ENCODE measurements around the gene BRME1.
"Not testable (repeated sequence)": the region's sequence is repeated elsewhere in the genome, so short reads cannot be mapped to it uniquely, and the experiment has no call there.

Gene BRME1

DNA sequence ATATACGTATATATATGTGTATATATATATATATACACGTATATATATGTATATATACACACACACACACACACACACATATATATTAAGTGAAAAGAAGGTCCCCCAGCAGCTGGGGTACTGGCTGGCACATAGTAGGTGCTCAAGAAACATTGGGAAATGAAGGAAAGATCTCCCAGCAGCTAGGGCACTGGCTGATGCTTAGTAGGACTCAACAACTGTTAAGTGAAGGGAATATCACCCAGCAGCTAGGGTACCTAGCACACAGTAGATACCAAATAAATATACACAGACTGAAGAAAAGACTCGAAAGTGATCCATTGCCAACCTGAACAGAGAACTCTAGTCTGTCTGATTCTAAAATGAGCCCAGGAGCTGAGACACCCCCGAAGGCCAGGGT lies 20.1 kb upstream of the BRME1 start:
- Histone ChIP-seq H4K20me1 (ENCODE audit: low read depth, low read length) (no peaks in the 10 kb centered on the region), H3K9me2 (replicated peaks; ENCODE audit: insufficient read depth, low read length) (no peaks in the 10 kb centered on the region), H3F3A (ENCODE audit: insufficient read depth) (no peaks in the 10 kb centered on the region), H3K36me3 (ENCODE audit: low read length) (peaks cover 4% of the 10 kb centered on the region), H3K79me2 (ENCODE audit: insufficient read depth, low read length) (no peaks in the 10 kb centered on the region), H3K4me2 (ENCODE audit: low read depth, low read length, poor library complexity, severe bottlenecking) (no peak overlapping the region), H2AFZ (ENCODE audit: low read depth, low read length, severe bottlenecking) (no peak overlapping the region), H3K27me3 (ENCODE audit: low read length) (no peaks in the 10 kb centered on the region), H3K27ac (ENCODE audit: low read depth, low read length) (no peak overlapping the region), H3K4me3 (ENCODE audit: insufficient read depth, low read length, poor library complexity, severe bottlenecking) (no peak overlapping the region), H3K9me3 (ENCODE audit: insufficient read depth, low read length) (no peaks in the 10 kb centered on the region), H3K9ac (ENCODE audit: low read length) (no peak overlapping the region)
- TF ChIP-seq, protein P1, sequence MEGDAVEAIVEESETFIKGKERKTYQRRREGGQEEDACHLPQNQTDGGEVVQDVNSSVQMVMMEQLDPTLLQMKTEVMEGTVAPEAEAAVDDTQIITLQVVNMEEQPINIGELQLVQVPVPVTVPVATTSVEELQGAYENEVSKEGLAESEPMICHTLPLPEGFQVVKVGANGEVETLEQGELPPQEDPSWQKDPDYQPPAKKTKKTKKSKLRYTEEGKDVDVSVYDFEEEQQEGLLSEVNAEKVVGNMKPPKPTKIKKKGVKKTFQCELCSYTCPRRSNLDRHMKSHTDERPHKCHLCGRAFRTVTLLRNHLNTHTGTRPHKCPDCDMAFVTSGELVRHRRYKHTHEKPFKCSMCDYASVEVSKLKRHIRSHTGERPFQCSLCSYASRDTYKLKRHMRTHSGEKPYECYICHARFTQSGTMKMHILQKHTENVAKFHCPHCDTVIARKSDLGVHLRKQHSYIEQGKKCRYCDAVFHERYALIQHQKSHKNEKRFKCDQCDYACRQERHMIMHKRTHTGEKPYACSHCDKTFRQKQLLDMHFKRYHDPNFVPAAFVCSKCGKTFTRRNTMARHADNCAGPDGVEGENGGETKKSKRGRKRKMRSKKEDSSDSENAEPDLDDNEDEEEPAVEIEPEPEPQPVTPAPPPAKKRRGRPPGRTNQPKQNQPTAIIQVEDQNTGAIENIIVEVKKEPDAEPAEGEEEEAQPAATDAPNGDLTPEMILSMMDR (IDR thresholded peaks at IDR 0.05; ENCODE audit: insufficient read depth, low read length, poor library complexity, severe bottlenecking), result no peak
- TF ChIP-seq EZH2phosphoT487 (conservative IDR thresholded peaks at IDR 0.05; ENCODE audit: low read length), result no peak

DNA sequence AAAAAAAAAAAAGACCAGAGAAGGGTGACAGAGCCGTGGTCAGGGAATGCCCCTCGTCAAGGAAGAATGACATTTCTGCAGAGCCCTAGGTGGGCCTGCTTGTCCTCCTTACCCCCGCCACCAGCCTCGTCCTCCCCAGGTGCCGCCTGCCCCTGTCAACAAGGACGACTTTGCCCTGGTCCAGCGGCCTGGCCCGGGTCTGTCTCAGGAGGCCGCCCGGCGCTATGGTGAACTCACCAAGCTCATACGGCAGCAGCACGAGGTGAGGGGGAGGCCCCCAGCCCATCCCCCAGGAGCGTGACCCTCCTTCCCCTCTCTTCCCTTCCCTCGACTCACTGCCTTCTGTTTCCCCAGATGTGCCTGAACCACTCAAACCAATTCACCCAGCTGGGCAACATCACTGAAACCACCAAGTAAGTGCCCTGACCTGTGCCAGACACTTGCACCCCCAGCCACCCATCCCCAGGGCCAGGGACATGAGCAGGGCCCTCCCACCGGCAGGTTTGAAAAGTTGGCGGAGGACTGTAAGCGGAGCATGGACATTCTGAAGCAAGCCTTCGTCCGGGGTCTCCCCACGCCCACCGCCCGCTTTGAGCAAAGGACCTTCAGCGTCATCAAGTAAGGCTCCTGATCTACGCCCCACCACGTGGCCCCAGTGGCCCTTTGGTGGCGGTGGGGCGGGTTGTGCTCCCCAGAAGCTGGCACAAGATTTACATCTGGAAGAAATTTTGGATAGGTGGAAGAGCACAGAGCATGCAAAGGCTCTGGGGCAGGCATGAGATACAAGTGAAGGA lies 17.5 kb upstream of the BRME1 start:
- Histone ChIP-seq H3K9ac (ENCODE audit: low read length) (no peak overlapping the region), H3K9me3 (ENCODE audit: insufficient read depth, low read length) (no peaks in the 10 kb centered on the region), H3K4me2 (ENCODE audit: low read depth, low read length, poor library complexity, severe bottlenecking) (no peak overlapping the region), H2AFZ (ENCODE audit: low read depth, low read length, severe bottlenecking) (no peak overlapping the region), H3K79me2 (ENCODE audit: insufficient read depth, low read length) (no peaks in the 10 kb centered on the region), H3K9me2 (replicated peaks; ENCODE audit: insufficient read depth, low read length) (no peaks in the 10 kb centered on the region), H3K4me3 (ENCODE audit: insufficient read depth, low read length, poor library complexity, severe bottlenecking) (no peak overlapping the region), H3F3A (ENCODE audit: insufficient read depth) (no peaks in the 10 kb centered on the region), H3K36me3 (ENCODE audit: low read length) (peaks cover 11% of the 10 kb centered on the region), H4K20me1 (ENCODE audit: low read depth, low read length) (no peaks in the 10 kb centered on the region), H3K27ac (ENCODE audit: low read depth, low read length) (no peak overlapping the region), H3K27me3 (ENCODE audit: low read length) (no peaks in the 10 kb centered on the region)
- TF ChIP-seq, protein P1 (IDR thresholded peaks at IDR 0.05; ENCODE audit: insufficient read depth, low read length, poor library complexity, severe bottlenecking), result no peak
- no peak for TF ChIP-seq EZH2phosphoT487 (conservative IDR thresholded peaks at IDR 0.05; ENCODE audit: low read length)

DNA sequence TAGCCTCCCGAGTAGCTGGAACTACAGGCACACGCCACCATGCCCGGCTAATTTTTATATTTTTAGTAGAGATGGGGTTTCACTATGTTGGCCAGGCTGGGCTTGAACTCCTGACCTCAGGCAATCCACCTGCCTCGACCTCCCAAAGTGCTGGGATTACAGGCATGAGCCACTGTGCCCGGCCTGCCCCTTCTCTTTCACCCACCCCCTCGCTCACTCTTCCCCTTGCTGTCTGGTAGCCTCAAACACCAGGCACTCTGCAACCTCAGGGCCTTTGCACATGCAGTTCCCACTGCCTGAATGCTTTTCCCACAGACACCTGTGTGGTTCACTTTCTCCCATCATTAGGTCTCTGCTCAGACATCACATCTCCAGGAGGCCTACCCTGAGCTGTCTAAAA lies 16.2 kb upstream of the BRME1 start:
- not testable (repeated sequence) for H3F3A ChIP-seq (ENCODE audit: insufficient read depth); H2AFZ ChIP-seq (ENCODE audit: low read depth, low read length, severe bottlenecking); H3K79me2 ChIP-seq (ENCODE audit: insufficient read depth, low read length); H3K9me3 ChIP-seq (ENCODE audit: insufficient read depth, low read length); H3K9ac ChIP-seq (ENCODE audit: low read length); H3K27ac ChIP-seq (ENCODE audit: low read depth, low read length); H3K4me2 ChIP-seq (ENCODE audit: low read depth, low read length, poor library complexity, severe bottlenecking); H3K4me3 ChIP-seq (ENCODE audit: insufficient read depth, low read length, poor library complexity, severe bottlenecking); H3K9me2 ChIP-seq (replicated peaks; ENCODE audit: insufficient read depth, low read length); H4K20me1 ChIP-seq (ENCODE audit: low read depth, low read length); H3K27me3 ChIP-seq (ENCODE audit: low read length)
- peaks cover 11% of the 10 kb centered on the region for H3K36me3 ChIP-seq (ENCODE audit: low read length)

DNA sequence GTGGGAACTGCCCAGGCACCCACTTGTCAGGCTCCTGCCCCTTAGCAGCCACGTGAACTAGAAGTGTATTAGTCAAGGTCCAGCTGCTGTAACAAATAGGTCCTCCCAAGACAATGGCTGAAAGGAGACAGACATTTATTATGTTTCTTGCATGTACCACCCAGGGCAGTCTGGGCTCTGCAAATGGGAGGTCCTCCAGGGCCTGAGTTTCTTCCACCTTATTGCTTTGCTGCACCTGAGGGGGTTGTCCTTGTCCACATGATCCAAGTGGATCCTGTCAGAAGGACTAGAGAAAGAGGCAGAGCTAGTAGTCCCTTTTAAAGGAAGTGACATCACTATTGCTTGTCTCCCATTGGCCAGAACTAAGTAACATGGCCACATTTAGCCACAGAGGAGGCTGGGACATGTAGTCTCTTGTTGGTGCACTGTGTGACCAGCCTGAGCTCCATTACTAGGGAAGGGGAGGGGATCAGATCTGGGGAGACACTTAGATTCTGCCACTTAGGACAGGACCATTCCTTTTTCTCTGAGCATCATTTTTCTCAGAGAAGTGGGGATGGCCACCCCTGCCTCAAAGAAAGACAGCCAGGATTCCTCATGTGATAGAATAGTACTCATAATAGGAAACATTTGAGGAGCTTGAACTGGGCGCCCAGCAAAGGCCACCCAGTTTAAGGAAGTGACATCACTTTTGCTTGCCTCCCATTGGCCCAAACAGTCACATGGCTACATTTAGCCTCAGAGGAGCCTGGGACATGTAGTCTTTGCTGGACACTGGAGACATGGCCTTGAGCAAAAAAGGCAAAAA lies 15.2 kb upstream of the BRME1 start:
- Histone ChIP-seq H3K36me3 (ENCODE audit: low read length) (peaks cover 11% of the 10 kb centered on the region), H3K4me2 (ENCODE audit: low read depth, low read length, poor library complexity, severe bottlenecking) (no peak overlapping the region), H3K9me3 (ENCODE audit: insufficient read depth, low read length) (no peaks in the 10 kb centered on the region), H2AFZ (ENCODE audit: low read depth, low read length, severe bottlenecking) (no peak overlapping the region), H3K4me3 (ENCODE audit: insufficient read depth, low read length, poor library complexity, severe bottlenecking) (no peak overlapping the region), H3K79me2 (ENCODE audit: insufficient read depth, low read length) (no peaks in the 10 kb centered on the region), H3K27me3 (ENCODE audit: low read length) (no peaks in the 10 kb centered on the region), H3K9ac (ENCODE audit: low read length) (no peak overlapping the region), H3K9me2 (replicated peaks; ENCODE audit: insufficient read depth, low read length) (no peaks in the 10 kb centered on the region), H3F3A (ENCODE audit: insufficient read depth) (no peaks in the 10 kb centered on the region), H3K27ac (ENCODE audit: low read depth, low read length) (no peak overlapping the region), H4K20me1 (ENCODE audit: low read depth, low read length) (no peaks in the 10 kb centered on the region)
- TF ChIP-seq, protein P1 (IDR thresholded peaks at IDR 0.05; ENCODE audit: insufficient read depth, low read length, poor library complexity, severe bottlenecking), result no peak
- no peak for TF ChIP-seq EZH2phosphoT487 (conservative IDR thresholded peaks at IDR 0.05; ENCODE audit: low read length)
